Hematopoietic multipotent progenitor cell treated with erythropoietin and hydrocortisone succinate and interleukin-3 and kit ligand, for 8 days (in vitro differentiated cells): ENCODE data around the gene CATSPERZ.

Experiments used
- DNase-seq: peaks from one replicate; pipeline ENCODE4 v3.0.0-alpha.2; 2015

The CATSPERZ gene

GRCh38 chr11:64342869-64343745 is 42.9 kb downstream of the CATSPERZ start:
- DNase-seq: no peak

DNA sequence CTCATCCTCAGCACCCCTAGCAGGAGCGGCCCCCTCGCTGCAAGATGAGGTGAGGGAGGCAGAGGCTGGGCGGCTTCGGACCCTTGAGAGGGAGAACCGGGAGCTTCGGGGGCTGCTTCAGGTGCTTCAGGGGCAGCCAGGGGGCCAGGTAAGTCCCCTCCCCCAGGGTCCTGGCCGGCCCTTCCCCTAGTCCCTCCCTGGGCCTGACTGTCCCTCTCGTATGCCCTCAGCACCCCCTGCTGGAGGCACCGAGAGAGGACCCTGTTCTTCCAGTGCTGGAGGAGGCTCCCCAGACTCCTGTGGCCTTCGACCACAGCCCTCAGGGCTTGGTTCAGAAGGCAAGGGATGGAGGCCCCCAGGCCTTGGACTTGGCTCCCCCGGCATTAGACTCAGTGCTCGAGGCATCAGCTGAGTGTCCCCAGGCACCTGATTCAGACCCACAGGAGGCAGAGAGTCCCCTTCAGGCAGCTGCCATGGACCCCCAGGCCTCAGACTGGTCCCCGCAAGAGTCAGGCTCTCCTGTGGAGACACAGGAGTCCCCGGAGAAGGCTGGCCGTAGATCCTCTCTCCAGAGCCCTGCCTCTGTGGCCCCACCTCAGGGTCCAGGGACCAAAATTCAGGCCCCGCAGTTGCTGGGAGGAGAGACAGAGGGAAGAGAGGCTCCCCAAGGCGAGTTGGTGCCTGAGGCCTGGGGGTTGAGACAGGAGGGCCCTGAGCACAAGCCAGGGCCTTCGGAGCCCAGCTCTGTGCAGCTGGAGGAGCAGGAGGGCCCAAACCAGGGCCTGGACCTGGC is 43.8 kb downstream of the CATSPERZ start:
- DNase-seq: peak; percentile 50

DNA sequence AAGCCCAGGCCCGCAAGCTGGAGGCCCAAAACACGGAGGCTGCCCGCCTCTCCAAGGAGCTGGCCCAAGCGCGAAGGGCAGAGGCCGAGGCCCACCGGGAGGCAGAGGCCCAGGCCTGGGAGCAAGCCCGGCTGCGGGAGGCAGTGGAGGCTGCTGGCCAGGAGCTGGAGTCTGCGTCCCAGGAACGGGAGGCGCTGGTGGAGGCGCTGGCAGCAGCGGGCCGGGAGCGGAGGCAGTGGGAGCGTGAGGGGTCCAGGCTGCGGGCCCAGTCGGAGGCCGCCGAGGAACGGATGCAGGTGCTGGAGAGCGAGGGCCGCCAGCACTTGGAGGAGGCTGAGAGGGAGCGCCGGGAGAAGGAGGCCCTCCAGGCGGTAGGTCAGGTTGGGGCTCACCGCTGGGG is 44.6 kb downstream of the CATSPERZ start:
- DNase-seq: no peak

GRCh38 chr11:64347193-64347867 is 47.2 kb downstream of the CATSPERZ start:
- DNase-seq: no peak

GRCh38 chr11:64348383-64349024 is 48.3 kb downstream of the CATSPERZ start:
- no peak for DNase-seq

DNA sequence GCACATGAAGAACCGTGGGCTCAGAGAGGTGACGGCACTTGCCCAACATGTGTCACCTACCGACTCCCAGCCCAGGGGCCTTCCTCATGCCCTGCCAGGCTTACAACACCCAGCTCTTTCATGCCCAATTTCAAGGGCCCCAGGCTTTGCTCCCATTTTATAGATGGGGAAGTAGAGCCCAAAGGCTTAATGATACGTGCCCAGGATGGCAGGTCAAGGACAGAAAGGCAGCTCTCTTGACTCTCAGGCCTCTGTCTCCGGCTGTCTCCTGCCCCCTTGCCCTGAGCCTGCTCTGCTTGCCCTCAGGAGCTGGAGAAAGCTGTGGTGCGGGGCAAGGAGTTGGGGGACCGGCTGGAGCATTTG is 48.8 kb downstream of the CATSPERZ start:
- DNase-seq: no peak

DNA sequence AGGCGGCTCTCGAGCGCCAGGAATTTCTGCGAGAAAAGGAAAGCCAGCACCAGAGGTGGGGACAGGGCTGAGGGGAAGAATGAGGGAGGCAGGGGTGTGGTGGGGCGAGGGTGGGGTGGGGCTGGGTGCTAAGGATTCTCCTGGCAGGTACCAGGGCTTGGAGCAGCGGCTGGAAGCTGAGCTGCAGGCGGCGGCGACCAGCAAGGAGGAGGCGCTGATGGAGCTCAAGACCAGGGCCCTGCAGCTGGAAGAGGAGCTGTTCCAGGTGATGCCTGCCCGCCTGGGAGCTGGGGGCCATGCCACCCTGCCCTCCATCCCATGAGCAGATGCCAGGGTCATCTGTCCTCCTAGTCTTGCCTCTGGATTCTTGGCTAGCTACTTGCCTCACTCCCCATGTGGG is 49.2 kb downstream of the CATSPERZ start:
- no peak for DNase-seq

DNA sequence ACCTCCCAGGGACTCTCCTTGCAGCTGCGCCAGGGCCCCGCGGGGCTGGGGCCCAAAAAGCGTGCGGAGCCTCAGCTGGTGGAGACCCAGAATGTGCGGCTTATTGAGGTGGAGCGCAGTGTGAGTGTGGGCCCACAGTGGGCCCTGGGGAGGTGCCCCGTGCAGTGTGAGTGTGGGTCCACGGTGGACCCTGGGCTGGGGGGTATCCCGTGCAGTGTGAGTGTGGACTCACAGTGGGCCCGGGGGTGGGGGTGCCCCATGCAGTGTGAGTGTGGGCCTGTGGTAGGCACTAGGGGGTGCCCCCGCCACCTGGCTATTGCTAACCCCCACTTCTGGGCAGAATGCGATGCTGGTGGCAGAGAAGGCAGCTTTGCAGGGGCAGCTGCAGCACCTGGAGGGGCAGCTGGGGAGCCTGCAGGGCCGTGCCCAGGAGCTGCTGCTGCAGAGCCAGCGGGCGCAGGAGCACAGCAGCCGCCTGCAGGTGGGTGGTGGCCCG is 51.0 kb downstream of the CATSPERZ start:
- no peak for DNase-seq

GRCh38 chr11:64352099-64352994 is 52.2 kb downstream of the CATSPERZ start:
- DNase-seq: no peak

DNA sequence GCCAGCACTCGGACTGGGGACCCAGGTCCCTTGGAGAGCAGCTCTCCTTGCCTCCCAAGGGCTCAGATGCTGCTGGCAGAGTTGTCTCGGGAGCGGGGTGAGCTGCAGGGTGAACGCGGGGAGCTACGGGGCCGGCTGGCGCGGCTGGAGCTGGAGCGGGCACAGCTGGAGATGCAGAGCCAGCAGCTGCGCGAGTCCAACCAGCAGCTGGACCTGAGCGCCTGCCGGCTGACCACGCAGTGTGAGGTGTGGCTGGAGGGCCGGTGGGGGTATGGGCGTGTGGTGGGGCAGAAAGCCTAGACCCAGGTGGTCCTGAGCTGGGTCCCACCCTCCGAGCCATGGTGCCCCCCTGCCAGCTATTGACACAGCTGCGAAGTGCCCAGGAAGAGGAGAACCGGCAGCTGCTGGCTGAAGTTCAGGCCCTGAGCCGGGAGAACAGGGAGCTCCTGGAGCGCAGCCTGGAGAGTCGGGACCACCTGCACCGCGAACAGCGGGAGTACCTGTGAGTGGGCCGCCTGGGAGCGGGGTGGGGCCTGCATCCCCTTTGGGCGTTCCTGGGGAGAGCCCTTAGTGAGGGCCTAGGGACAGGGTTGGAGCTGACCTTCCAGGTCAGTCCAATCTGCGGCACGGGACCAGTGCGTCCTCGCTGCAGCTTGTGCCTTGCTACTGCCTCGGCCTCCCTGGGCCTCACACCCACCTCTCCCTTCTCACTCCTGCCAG is 53.0 kb downstream of the CATSPERZ start:
- no peak for DNase-seq

GRCh38 chr11:64353715-64354506 is 53.8 kb downstream of the CATSPERZ start:
- DNase-seq: no peak
